GM18499 (cell line): ENCODE measurements around the gene TNIK.
A peak's percentile ranks its signal among the peaks of the same experiment; 100 is the strongest.

Experiments used
- ATAC-seq: cut with Tn5 transposase; IDR thresholded peaks from one replicate; pipeline ENCODE4 v1.9.1; 2021; ENCODE audit warnings: moderate number of reproducible peaks; ENCODE audit not compliant: insufficient read depth, unreplicated experiment

The TNIK gene

GRCh38 chr3:171218069-171218468 is 242.1 kb downstream of the TNIK start:
- ATAC-seq: no peak

- no peak for ATAC-seq
Observed at GRCh38 chr3:171213907-171214306, 246.3 kb downstream of the TNIK start.

DNA sequence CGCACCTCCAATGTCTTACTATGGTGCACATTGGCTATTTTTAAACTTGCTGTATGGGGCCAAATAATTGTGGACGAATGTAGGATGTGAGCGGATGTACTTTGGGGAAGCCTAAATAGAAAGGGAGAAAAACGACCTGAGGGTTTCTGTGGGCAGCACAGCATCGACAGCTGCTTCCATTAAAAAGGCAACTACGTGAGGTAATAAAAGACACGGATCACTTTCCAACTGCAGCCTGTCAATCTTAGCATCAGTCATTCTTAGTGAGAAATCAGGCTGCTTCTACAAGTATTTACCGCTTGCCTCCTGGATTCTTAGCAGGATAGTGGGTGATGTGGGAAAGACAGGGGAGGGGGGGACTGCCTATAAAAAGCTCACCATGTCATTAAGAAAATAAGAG is 247.0 kb downstream of the TNIK start:
- no peak for ATAC-seq

DNA sequence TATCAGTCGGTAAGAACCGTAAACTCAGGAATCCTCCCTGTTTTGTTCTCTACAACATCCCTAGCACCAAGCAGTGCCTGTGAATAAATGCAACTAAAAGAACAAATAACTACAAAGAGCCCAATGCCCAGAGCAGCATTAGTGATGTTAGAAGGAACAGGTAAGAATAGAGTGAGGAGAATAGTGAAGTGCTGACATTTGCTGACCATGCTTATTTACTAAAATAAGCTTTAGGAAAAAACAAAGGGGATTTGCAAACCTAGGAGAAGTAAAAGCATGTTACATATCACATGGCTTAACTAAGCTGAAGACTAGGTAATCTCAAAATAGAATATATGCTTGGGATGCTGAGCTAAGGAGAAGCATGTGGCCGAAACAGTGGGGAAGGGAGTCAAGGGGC is 247.6 kb downstream of the TNIK start:
- no peak for ATAC-seq

DNA sequence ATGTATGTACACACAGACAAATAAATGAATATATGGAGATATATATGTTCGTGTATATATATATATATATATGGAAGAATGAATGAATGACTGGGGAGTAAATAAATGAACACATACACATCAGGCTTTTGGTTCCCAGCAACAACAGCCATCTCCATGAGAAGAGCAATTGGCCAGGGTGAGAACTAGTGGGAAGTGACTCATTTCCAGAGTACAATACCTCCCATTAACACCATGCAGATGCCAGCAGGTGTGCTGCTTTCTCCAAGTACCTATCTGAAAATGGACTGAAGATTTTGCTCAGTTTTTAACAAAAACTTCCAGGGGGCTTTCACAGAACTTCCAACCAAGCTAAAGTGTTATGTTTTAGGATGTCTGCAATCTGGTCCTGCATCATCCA is 253.9 kb downstream of the TNIK start:
- ATAC-seq: peak; percentile 63

DNA sequence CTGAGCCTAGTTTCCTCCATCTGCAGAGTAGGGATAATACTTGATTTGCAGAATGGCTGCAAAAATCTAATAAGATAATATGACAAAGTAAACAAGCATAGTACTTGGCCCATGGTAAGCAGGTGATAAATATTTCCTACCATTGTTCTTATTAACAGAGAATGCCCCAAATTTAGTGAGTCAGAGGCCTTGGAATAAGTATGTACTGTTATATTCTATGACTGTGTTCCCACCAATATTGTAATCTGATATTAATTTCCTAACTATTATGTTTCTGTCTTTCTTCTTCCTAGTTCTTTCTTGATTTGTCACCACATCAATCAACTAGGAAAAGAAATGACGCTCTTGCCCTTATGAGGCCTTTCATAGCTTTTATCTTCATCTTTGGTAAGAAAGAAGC is 255.3 kb downstream of the TNIK start:
- no peak for ATAC-seq

DNA sequence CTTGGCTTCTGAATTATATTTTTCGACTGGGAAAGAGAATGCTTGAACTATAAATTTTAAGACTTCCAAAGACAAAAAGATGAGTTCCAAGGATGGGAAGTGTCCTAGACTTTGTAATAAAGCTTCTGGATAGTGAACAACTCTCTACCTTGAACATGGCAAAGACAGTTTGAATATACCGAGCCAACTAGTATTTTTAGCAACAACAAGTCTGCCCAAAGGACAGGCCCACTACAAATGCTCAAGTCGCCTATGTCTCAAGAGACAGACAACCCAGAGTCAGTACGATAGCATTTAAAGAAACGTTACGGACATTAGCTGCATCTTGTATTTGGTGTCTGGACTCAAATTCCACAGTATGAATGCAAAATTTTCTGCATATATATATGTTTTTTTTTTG is 258.4 kb downstream of the TNIK start:
- ATAC-seq: no peak

DNA sequence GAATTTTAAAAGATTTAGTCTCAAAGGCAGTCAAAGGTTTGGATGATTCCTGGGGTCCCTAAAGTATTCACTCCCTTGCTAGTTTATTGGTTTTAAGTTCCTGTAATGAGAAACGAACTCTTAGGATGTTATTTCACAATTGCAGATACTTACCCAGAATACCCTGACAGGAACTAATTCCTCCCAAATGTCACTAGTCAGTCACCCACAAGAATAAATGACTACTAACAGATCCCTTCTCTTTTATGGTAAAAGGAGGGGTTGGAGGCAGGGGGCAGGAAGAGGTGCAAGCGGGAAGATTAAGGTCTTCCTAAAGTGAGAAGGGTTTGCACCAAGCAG is 259.5 kb downstream of the TNIK start:
- ATAC-seq: no peak

GRCh38 chr3:171200052-171200749 is 260.0 kb downstream of the TNIK start:
- ATAC-seq: no peak

DNA sequence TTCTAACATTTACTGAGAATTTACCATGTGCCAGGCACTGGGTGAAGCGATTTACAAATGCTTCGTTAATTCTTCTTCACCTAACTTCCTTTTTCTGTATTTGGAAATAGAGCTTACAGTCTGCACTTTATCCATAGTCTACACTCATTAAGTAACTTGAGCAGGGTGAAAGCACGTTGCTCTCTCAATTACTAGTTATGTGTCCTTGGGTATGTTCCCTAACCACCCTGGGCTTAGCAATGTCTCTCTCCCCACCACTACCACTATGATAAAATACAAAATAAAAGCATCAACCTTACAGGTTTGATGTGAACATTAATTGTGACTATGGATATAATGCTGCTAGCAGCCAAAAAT is 260.8 kb downstream of the TNIK start:
- ATAC-seq: no peak

GRCh38 chr3:171198781-171199472 is 261.3 kb downstream of the TNIK start:
- no peak for ATAC-seq

DNA sequence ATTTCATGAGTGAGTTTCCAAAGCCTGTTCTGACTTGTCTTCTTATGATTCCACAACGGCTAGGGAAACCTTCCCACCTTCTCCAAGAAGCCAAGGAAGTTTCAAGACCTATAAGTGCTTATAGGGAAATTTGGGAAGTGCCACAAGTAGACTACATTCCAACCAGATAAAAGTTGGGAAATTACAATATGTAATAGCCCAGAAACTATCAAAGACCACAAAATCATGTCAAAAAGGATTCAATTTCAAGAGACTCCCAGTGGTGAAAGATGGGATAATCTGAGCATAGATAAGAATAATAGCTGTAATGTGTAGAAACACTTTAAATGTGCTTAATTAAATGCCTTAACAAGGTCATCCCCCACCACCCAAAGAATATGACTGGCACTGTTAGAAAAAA is 264.5 kb downstream of the TNIK start:
- ATAC-seq: no peak

GRCh38 chr3:171194965-171195364 is 265.2 kb downstream of the TNIK start:
- ATAC-seq: no peak

DNA sequence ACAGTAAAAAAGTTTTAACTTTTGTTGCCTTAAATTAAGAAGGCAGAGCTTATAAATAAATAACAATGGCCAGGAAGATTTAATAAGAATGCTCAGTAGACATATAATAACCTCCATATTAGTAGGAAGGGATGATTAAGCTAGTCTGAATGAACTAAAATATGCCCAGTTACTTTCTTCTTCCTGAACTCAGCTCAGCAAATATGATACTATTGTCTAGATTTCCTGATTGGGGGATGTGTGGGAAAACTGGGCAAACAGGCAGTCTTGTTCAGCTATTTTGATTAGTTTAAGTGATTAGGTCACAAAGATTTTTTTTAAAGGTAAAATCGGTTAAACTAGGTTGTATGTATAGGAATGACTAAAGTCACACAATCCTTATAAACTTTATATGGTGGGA is 266.5 kb downstream of the TNIK start:
- no peak for ATAC-seq

DNA sequence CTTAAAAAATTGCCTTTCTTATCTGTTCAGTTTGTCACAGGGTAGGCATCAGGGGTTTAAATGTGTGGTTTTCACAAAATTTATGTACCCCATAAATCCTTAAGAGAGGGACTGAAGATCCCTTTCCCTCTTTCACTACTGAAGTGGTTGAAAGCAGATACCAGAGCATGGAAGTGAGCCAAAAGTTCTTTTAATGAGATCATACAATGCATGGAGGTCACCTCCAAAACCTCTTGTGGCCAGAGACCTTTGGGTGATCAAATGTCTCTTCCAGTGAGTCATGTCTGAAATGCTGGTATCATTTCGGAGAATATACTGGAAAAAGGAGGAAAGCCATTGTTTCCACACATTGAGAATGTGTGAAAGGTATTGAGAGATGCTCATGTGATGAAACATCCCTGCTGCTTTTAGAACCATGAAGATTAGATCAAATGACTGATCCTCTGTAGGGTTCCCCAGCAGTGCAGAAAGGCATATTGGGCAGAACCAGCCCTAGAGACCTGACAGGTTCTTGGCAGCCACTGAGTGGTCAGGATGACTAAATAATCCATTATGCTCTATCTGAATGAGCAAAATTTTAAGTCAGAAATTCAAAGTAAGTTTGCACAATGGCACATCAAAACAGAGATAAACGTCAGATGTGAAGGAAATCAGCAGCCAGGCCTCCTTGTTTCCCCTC is 267.9 kb downstream of the TNIK start:
- no peak for ATAC-seq

GRCh38 chr3:171190668-171191067 is 269.5 kb downstream of the TNIK start:
- no peak for ATAC-seq

GRCh38 chr3:171189394-171190080 is 270.7 kb downstream of the TNIK start:
- peak; percentile 29 for ATAC-seq

DNA sequence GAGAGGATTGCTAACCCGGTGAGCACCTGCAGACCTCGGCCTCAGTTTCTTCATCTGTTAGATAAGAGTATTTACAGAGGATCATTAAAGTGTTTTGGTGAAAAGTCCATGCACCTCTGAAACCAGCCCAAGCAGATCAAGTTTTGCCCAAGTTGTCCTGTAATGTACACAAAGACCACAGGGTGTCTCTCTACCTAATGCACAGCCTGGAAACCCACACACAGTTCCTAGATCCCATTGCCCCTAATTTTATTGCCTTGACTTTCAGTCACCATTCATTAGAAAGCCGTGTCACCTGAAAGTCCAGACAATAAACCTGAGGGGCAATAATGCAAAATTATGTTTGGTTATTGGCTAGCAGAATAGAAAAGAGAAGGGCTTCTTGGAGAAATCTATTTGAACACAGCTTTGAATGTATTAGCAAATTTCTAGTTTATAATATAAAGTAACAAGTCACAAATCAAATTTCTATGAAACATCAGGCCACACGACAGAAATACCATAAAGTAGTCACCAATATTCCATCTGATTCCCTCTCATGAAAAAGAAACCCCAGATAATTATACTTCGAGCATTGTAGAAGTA is 272.4 kb downstream of the TNIK start:
- no peak for ATAC-seq

GRCh38 chr3:171186817-171187500 is 273.2 kb downstream of the TNIK start:
- no peak for ATAC-seq

DNA sequence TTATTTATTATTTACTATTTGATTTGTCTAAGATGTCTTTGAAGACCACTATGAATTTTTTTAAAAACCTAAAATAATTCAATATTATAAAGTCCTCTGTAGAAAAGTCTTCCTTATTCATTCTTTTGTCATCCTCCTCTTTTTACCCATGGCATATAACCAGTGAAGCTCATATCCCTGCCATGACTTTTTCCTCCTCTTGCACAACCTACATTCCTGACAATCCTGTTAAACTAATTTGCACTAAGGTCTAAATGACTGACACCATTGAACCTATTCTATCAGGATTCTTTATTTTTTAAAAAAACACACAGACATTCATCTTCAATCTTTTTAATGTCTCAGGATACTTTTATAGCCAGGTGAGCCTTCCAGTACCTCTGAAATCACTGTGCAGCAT is 273.8 kb downstream of the TNIK start:
- ATAC-seq: no peak
